B cell (primary cell): Measurements from ENCODE around the gene CTNNA2.

Experiments
- CTCF ChIP-seq: fragments of 200-600 bp; IDR thresholded peaks from one replicate; pipeline ENCODE4 v1.8.0; 2022; ENCODE audit warnings: antibody characterized with exemption, mild to moderate bottlenecking
- EZH2 ChIP-seq: IDR thresholded peaks from 2 replicates; pipeline ENCODE4 v1.6.1; 2012; ENCODE audit warnings: borderline replicate concordance, low read depth, mild to moderate bottlenecking, moderate library complexity, low read length; ENCODE audit not compliant: insufficient read depth, poor library complexity, severe bottlenecking

GRCh38 chr2:80529466-80530165 is 1016.8 kb downstream of the CTNNA2 start:
- no peak for TF ChIP-seq CTCF
- TF ChIP-seq EZH2, result no peak
